ENCODE measurements around the gene TNRC6C. TPM values are rescaled to one million over a fixed set of nuclear protein-coding genes. Genes with fewer than 3 reads are reported as not detected.
A peak's percentile ranks its signal among the peaks of the same experiment; 100 is the strongest.

The TNRC6C gene
- polyA plus RNA-seq, 3 donors = 0.38 to 0.80 (median 0.46) TPM

- no peak overlapping the region for H3K4me2 ChIP-seq (replicated peaks; ENCODE audit: extremely low read depth, low read length, poor library complexity, severe bottlenecking)
- Mint-ChIP-seq H3K36me3 (no peaks in the 10 kb centered on the region), H3K4me3 (peak overlapping the region in 1 of 2 donors; percentile 10), H3K4me1 (peaks cover 3% of the 10 kb centered on the region), H3K27me3 (ENCODE audit: low read depth in 3 of 3) (peaks cover 71 to 90% (median 73%) of the 10 kb centered on the region in 3 donors), H3K9me3 (no peaks in the 10 kb centered on the region), H3K27ac (peak overlapping the region in 1 of 7 donors; percentile 60)
- no peaks in the 10 kb centered on the region for H3K79me2 ChIP-seq (ENCODE audit: insufficient read depth, low read length)
- peaks cover 2 to 80% of the 10 kb centered on the region in 2 donors for H3K27me3 ChIP-seq (ENCODE audit: control insufficient read depth in 2 of 2, insufficient read depth in 2 of 2, low read length in 2 of 2)
- TF ChIP-seq CTCF (IDR thresholded peaks at IDR 0.05) = no peak
- intact Hi-C loops (cut with micrococcal nuclease) = no loop called here
- H4K20me1 ChIP-seq (ENCODE audit: insufficient read depth, low read length) = no peaks in the 10 kb centered on the region
- 47% methylated on average over 10 of the region's 24 CpGs for WGBS (ENCODE audit: insufficient coverage)
- no peak for DNase-seq
- H3K9me3 ChIP-seq (replicated peaks in 1 of 2; ENCODE audit: control insufficient read depth in 1 of 2, insufficient read depth in 1 of 2, low read length in 2 of 2) = no peaks in the 10 kb centered on the region
- H3K9ac ChIP-seq (ENCODE audit: insufficient read depth, low read length, poor library complexity, severe bottlenecking) = no peak overlapping the region
- H3K27ac ChIP-seq (ENCODE audit: low read depth in 1 of 2, low read length in 2 of 2) = no peak overlapping the region
- H3K36me3 ChIP-seq (replicated peaks in 1 of 2; ENCODE audit: control insufficient read depth in 1 of 2, insufficient read depth in 2 of 2, low read length in 2 of 2) = no peaks in the 10 kb centered on the region
- H3K4me3 ChIP-seq (replicated peaks in 1 of 3; ENCODE audit: low read depth in 2 of 3, low read length in 3 of 3) = no peak overlapping the region
- H2AFZ ChIP-seq (ENCODE audit: insufficient read depth, low read depth, low read length, poor library complexity, severe bottlenecking) = no peak overlapping the region
- H3K4me1 ChIP-seq (ENCODE audit: control insufficient read depth in 1 of 2, insufficient read depth in 2 of 2, low read length in 2 of 2) = no peaks in the 10 kb centered on the region
Measured at GRCh38 chr17:77930780-77931768, 27.4 kb upstream of the TNRC6C start.

GRCh38 chr17:77933777-77934398 lies 24.6 kb upstream of the TNRC6C start:
- no peak for TF ChIP-seq CTCF (IDR thresholded peaks at IDR 0.05)
- H3K36me3 Mint-ChIP-seq = no peaks in the 10 kb centered on the region
- H3K4me1 ChIP-seq (ENCODE audit: control insufficient read depth in 1 of 2, insufficient read depth in 2 of 2, low read length in 2 of 2) = no peaks in the 10 kb centered on the region

More at GRCh38 chr17:77933777-77934398, 24.6 kb upstream of the TNRC6C start:
- Histone ChIP-seq H3K9ac (ENCODE audit: insufficient read depth, low read length, poor library complexity, severe bottlenecking) (no peak overlapping the region), H3K27me3 (ENCODE audit: control insufficient read depth in 2 of 2, insufficient read depth in 2 of 2, low read length in 2 of 2) (peaks cover 2 to 56% of the 10 kb centered on the region in 2 donors), H4K20me1 (ENCODE audit: insufficient read depth, low read length) (no peaks in the 10 kb centered on the region), H3K79me2 (ENCODE audit: insufficient read depth, low read length) (no peaks in the 10 kb centered on the region), H3K4me2 (replicated peaks; ENCODE audit: extremely low read depth, low read length, poor library complexity, severe bottlenecking) (no peak overlapping the region), H3K36me3 (replicated peaks in 1 of 2; ENCODE audit: control insufficient read depth in 1 of 2, insufficient read depth in 2 of 2, low read length in 2 of 2) (no peaks in the 10 kb centered on the region), H2AFZ (ENCODE audit: insufficient read depth, low read depth, low read length, poor library complexity, severe bottlenecking) (no peak overlapping the region), H3K9me3 (replicated peaks in 1 of 2; ENCODE audit: control insufficient read depth in 1 of 2, insufficient read depth in 1 of 2, low read length in 2 of 2) (no peaks in the 10 kb centered on the region), H3K27ac (ENCODE audit: low read depth in 1 of 2, low read length in 2 of 2) (no peak overlapping the region), H3K4me3 (replicated peaks in 1 of 3; ENCODE audit: low read depth in 2 of 3, low read length in 3 of 3) (no peak overlapping the region)
- no peak for DNase-seq
- Mint-ChIP-seq H3K27me3 (ENCODE audit: low read depth in 3 of 3) (peaks cover 52 to 85% (median 66%) of the 10 kb centered on the region in 3 donors), H3K27ac (no peak overlapping the region), H3K4me1 (peaks cover 3% of the 10 kb centered on the region), H3K9me3 (no peaks in the 10 kb centered on the region), H3K4me3 (peak overlapping the region in 1 of 2 donors; percentile 78)
- intact Hi-C loops (cut with micrococcal nuclease) = no loop called here
- WGBS (ENCODE audit: insufficient coverage) = 60% methylated on average over 1 of the region's 6 CpGs

Measured in CD14-positive monocyte (primary cell).